HTR-8/SVneo (cell line): ENCODE data around the gene YAF2.

Source experiments
- DNase-seq: peaks from one replicate; pipeline ENCODE4 v3.0.0; 2011; ENCODE audit warnings: low spot score, mixed read lengths; ENCODE audit not compliant: insufficient read length
- FAIRE-seq: peaks from 2 replicates; lab custom pipeline; 2011; peaks lifted over from hg19 to GRCh38; lab: Jason Lieb, UNC

Gene YAF2, protein sequence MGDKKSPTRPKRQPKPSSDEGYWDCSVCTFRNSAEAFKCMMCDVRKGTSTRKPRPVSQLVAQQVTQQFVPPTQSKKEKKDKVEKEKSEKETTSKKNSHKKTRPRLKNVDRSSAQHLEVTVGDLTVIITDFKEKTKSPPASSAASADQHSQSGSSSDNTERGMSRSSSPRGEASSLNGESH

DNA sequence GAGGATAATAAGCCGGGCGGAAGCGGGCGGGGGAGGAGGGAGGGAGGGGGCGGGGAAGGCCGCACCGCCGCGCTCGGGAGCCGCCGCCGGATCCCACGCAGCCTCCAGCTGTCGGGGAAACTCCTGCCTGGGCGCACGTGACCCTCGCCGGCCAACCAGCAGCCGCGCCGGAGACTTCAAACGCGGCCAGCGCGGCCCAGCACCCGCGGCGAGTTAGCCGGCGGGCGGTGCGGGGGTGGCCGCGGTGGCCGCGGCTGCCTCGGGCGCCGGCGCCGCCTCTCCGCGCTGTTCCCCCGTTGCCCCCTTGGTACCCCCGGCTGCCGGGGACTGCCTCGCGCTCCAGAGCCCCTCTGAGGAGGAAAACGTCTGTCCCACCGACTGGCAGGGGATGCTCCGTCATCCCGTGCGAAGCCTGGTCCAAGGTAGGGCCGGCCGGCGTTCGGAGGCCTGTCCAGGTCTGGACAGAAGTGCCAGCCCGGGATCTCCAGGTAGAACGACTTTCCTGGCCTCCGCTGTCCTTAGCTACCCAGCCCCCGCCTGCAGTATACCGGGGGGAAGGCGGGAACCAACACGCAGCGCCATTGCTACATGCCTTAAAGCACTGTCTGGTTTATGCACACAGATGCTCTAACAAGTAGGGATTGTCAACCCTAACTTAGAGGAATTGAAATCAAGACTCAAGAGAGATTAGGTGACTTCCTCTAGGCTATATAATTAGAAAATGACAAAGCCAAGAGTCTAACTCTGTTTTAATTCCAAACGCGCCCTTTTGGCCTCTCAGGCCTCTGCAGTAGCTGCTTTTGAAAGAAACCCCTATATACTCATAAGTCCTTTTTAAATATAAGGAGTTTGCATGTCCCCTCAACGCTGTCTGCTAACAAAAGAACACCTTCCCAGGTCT, at the start of gene YAF2:
Gene YAF2, minus strand, starts transcription at position 9 of the 901 bp plus-strand sequence. CDS start 68 bp downstream, outside the sequence.
- DNase-seq (peak; percentile 88), FAIRE-seq (peak; percentile 63)

DNA sequence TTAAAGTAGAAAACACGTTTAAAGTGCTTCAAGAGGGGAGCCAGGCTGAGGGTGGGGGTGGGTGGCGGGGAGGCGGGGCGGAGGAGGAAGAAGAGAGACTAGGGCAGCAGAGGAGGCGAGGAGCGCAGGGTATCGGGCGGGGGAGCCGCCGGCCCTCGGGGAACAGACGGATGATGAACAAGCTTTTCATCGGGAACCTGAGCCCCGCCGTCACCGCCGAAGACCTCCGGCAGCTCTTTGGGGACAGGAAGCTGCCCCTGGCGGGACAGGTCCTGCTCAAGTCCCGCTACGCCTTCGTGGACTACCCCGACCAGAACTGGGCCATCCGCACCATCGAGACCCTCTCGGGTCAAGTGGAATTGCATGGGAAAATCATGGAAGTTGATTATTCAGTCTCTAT, 48.7 kb upstream of the YAF2 start:
- no peak for DNase-seq
- FAIRE-seq, result no peak

DNA sequence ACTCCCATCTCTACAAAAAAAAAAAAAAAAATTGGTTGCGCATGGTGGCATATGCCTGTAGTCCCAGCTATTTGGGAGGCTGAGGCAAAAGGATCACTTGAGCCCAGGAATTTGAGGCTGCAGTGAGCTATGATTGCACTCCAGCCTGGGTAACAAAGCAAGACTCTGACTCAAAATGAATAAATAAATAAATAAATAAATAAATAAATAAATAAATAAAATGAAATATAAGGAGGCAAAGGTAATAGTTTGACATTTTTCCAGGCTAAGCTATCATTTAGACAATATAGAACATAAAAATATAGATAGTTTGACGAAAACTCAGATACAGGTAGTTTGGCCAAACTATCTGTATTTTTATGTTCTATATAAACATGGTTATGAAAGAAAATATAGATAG, 47.4 kb upstream of the YAF2 start:
- no peak for FAIRE-seq
- no peak for DNase-seq

DNA sequence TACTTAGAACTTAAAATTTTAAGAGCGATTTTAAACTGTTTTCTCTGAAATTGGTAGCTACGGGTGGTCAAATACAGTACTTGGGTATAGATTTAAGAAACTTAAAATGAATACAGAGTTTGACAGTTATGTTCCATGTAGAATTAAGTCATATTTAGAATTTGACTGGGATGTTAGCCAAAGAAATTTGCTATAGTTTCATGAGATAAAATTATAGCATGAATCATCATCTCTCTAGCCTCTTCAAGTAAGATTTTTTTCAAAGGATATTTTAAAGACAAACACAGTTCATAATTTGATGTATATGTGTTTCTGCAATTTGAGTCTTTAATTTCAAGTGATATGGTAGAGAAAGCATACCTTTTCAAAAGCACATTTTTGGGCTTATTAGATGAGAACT, 46.8 kb upstream of the YAF2 start:
- FAIRE-seq (no peak), DNase-seq (no peak)

DNA sequence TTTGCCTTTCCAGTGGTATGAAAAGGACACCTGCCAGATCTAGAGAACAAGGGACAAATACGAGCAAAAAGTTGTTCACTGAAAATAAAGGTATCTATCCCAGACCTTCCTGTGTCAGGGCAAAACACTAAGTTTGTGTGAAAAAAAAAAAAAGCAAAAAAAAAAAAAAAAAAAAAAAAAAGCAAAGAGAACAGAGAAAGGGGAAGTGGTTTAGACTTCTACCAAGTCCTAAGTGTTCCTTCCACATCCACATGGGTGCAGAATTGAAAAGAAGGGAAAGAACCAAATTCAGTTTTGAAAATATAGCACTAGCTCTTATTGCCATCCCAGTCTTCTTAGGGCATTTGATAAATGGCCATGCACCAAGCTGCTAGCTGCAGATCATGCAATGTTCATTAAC, 46.1 kb upstream of the YAF2 start:
- DNase-seq (no peak), FAIRE-seq (no peak)

DNA sequence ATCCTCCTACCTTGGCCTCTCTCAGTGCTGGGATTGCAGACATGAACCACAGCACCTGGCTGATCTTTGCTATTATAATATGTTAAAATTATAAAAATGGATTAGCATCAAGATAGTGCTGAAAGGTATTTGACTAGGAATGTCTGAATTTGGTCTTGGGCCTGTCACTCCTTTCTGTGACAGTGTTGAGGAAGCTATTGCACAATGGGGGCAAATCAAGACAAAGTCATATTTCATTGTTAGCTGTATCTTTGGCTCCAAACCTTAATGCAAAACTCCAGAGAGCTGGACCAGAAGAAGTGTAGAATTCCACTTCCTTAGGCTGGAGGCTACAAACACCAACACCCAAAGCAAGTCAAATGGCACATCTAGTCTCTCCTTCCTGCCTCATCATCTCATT, 45.7 kb upstream of the YAF2 start:
- no peak for DNase-seq
- FAIRE-seq, result no peak

DNA sequence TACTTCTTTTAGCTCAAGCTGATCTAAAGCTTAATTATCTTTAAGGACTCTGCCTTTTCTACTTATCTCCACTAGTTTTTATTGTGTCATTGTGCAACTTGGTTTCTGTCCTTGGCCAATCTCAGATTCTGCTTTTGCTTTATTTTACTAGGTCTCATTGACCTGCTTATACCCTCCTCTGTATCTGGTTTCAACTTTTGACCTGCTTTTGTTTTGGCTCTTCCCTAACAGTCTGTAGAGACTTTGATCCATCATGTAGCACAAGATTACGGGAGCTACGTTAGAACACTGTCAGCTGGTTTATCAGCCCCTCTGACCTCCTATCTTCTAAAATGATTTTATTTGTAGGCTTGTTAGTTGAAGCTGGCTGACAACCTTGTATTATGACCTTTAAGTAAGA, 44.2 kb upstream of the YAF2 start:
- no peak for FAIRE-seq
- no peak for DNase-seq

DNA sequence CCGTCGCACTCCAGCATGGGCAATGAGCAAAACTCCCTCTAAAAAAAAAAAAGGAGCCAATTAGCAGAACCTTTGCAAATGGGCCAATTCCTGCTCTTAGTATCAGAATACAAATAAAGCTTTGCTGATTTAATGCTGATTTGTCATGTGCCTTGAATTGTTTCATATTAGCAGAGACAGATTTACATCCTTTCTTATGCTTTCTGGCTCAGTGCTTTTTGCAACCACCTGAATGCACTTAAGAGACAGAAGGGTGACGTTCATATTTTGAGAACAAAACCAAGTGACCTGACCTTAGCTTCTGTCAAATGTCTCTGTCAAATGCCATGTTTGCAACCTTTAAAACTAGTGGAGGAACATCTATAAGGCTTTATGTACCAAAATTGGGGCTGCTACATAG, 43.8 kb upstream of the YAF2 start:
- FAIRE-seq (no peak), DNase-seq (no peak)

DNA sequence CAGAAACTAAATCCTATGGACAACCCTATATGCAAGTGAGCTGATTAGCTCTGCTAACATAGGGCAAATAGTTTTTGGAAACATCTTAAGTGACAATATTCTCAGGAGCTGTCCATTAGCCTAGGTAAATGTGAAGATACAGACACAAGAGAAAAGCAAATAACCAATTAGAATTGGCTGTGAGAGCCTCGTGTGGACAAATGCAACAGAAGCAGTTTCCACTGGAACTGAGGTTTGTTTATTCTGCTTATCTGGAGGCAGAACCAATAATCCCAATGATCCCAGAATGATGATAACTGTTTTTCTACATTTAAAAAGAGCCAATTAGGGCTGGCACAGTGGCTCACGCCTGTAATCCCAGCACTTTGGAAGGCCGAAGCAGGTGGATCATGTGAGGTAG, 43.2 kb upstream of the YAF2 start:
- no peak for FAIRE-seq
- no peak for DNase-seq

DNA sequence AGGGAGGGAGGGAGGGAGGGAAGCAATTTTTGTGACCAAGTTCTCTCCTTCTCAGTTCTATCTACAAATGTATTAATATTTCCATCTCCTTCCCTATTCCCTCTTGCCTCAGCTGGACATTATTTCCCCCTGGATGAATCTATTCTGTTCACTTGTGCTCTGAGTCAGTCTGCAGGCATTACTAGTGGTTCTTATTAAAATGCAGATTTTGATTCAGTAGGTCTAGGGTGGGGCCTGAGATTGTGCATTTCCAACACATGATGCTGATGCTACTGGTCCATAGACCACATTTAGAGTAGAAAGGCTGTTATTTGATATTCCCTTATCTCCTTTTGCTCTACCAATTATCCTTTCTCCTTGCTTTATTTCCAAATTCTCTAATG, 40.1 kb upstream of the YAF2 start:
- DNase-seq (no peak), FAIRE-seq (no peak)

DNA sequence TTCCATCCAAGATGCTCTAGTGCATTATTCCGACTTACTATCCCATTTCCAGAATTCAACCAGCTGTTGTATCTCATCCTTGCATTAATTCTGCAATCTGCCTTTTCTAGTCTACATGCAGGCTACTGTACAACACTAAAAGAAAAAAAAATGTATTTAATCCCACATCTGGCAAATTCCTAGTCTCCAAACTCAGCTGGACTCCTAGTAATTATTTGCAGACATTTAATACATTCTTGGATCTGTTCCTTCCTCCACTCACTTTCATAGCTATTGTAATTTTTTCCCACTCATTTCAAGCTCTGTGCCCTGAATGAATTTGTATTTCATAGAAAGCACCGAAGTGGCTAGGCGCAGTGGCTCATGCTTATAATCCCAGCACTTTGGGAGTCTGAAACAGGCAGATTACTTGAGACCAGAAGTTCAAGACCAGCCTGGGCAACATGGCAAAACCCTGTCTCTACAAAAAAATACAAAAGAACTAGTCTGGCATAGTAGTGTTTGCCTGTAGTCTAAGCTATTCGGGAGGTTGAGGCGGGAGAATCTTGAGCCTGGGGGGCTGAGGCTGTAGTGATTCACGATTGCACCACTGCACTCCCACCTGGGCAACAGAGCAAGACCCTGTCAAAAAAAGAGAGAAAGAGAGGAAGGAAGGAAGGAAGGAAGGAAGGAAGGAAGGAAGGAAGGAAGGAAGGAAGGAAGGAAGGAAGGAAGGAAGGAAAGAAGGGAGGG, 39.5 kb upstream of the YAF2 start:
- FAIRE-seq, result no peak
- DNase-seq, result no peak

DNA sequence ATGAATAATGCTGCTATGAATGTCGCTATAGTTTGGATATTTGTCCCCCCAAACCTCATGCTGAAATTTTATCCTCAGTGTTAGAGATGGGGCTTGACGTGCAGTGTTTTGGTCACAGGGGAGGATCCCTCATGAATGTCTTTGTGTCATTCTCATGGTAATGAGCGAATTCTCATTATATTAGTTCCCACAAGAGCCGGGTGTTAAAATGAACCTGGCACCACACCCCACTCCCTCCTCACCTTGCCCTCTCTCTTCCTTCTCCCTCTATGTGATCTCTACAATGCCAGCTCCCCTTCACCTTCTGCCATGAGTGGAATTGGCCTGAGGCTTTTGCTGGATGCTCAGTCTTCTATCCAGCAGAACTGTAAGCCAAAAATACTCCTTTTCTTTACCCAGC, 37.5 kb upstream of the YAF2 start:
- DNase-seq (no peak), FAIRE-seq (no peak)

DNA sequence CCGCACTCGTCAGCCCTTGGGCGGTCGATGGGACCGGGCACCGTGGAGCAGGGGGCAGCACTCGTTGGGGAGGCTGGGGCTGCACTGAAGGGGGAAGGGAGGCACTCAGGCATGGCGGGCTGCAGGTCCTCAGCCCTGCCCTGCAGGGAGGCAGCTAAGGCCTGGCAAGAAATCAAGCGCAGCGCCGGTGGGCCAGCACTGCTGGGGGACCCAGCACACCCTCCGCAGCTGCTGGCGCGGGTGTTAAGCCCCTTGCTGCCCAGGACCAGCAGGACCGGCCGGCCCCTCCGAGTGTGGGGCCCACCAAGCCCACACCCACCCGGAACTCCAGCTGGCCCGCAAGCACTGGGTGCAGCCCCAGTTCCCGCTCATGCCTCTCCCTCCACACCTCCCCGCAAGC, 35.7 kb upstream of the YAF2 start:
- FAIRE-seq, result no peak
- DNase-seq, result no peak

DNA sequence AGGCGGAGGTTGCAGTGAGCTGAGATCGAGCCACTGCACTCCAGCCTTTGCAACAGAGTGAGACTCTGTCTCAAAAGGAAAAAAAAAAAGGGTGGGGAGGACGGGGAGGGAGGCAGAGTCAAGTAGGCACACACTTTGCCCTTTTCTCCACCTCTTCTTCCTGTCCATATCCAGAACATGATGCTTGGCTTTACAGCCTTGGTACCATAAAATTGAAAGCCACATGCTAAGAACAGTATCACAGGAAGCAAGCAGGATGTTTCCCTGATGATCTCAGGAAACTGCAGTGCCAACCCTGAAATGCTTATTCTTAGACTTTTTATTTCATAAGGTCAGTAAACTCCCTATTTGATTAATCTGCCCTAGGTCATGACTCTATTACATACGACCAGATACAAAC, 32.5 kb upstream of the YAF2 start:
- FAIRE-seq (no peak), DNase-seq (no peak)

DNA sequence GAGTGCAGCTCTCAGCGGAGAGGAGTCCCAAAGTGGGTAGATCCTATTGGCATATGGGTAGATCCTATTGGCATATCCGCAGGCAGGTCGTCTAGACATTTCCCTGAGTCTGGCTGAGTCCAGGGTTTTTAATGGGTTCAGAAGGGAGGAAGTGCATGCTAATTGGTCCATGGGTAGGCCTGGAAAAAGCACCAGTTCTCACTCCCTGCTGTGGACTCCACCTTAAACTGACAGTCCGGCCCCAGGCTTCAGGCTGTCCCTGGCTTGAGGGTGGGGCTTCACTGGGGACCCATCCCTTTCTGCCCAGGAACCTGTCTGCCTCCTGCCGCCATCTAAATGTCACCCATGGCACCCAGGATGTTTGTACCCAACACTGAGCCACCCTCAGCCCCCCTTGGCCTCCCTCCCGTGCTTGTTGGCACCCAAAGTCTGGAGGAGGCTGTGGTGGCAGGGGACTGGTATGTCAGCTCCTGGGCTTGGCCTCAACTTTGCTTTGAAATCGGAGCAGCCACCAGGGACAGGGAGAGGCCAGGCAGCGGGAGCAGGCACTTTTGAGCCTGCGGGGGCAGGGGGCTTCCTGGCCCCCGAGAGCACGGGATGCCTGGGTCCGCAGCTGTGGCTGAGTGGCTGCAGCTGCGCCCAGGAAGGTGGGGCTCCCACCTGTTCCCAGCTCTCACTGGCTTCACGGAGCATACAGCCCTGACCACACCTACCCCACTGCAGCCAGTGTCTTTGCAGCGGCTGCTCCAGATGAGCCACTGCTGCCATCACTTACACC, 29.6 kb upstream of the YAF2 start:
- DNase-seq (no peak), FAIRE-seq (no peak)

DNA sequence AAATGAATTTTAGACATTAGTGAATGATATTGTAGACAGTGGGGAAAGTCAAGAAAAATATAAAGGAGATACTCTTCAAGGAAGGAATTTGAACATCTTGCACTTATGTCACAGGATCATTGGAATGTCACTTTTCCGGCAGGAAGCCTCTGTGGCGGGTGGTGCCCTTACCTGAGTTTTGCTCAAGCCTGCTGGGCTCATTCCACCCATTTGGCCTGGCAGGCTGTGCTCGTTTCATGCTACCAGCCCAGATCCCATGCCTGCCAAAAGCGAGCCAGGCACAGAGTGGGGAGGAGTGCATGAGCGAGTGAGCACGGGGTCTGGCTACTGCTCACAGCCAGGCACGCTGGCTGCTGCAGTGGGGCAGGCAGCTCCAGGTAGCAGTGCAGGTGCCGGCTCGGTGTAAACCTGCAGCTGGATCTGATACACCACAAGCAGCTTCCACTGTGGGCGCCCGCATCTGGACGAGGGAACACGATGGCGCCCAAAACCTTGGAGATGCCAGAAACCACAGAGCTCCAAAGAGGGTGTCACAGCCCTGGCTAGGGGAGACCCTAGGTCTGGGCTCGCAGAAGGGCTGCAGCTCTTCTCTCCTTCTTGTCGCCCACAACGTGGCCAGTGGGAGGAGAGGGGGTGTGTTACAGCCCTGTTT, 28.7 kb upstream of the YAF2 start:
- DNase-seq (no peak), FAIRE-seq (no peak)

DNA sequence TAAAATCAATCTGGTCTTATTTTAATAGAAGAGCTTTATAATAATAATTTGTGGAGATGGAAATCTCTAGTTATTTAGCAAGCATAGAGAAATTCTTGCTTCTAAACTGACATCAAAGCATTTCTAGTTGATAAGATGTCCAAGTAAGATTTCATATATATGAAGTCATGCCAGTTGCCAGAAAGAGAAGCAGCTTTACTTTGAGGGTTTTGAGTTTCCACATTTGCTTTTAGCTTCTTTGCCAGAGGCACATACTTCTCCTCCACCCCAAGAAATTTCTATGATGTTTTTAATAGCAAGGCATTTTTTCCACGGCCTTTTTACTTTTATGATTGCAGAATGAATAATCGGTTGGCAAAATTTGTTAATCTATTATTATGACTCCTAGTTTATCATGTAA, 24.2 kb upstream of the YAF2 start:
- no peak for DNase-seq
- FAIRE-seq, result no peak

DNA sequence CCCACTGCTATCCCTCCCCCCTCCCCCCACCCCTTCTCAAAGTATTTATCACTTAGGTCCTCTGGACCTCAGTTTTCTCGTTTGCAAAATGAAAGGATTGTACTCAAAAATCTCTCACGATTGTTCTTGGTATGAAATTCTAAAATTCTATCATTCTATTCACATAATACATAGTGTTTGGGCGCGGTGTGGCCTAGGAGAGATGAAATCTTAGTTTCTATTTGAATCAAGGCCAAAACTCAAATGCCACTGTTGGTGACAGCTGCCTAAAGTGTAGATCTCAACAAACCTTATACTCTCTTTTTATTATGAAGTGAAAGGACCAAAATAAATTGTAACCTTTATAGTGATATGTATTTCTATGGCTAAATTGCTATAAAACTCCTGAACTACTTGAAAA, 23.7 kb upstream of the YAF2 start:
- DNase-seq, result no peak
- FAIRE-seq, result no peak

DNA sequence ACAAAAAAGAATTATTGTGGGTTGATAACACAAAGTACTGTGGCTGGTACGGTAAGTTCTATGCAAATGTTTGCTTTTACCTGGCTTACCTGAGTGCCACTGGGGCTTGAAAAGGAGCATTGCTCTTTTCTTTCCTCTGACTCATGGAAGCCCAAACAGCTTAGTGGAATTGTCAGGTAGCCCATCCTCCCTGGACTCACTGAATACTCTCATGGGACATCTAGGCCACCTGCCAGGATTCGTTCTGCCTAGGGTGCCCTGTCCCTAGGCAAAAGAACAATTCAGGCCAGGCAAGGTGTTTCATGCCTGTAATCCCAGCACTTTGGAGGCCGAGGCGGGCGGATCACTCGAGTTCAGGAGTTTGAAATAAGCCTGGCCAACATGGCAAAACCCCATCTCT, 22.5 kb upstream of the YAF2 start:
- FAIRE-seq (no peak), DNase-seq (no peak)

DNA sequence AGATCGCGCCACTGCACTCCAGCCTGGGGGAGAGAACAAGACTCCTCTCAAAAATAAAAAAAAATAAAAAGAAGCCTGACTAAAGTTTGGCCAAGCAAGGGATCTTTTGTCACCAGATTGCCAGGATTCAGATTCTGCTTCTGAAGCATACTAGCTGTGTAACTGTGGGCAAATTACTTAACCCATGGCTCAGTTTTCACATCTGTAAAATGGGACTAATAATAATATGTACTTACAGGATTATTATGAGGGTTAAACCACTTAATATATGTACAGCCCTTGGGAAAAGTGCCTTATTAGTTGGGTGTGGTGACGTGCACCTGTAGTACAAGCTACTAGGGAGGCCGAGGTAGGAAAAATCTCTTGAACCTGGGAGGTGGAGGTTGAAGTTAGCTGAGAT, 21.7 kb upstream of the YAF2 start:
- FAIRE-seq, result no peak
- DNase-seq, result no peak
